HEK293 (cell line): ENCODE measurements around the gene PROM2.

Source experiments
- CTCF ChIA-PET: fragments of 350-600 bp; formaldehyde crosslinking; extraction: SDS; loops from one replicate; lab custom pipeline; 2021; ENCODE audit warnings: antibody characterized with exemption; lab: Yijun Ruan, JAX
- POLR2A ChIA-PET: fragments of 300-600 bp; formaldehyde crosslinking; extraction: SDS; loops from one replicate; lab custom pipeline; 2020; ENCODE audit warnings: antibody characterized with exemption, inconsistent platforms; lab: Yijun Ruan, JAX
- H3K27ac ChIP-seq: fragments of 200-500 bp; sonication (Bioruptor generic); 2 replicates; pipeline ENCODE4 v1.5.1; 2014; ENCODE audit warnings: low read depth, low read length, control low read depth, inconsistent platforms; ENCODE audit errors: extremely low read depth
- H3K36me3 ChIP-seq, 2 experiments: fragments of 200-500 bp in 1 of 2; sonication (Bioruptor generic) in 1 of 2; 1 replicate in 1 of 2; 2 replicates in 1 of 2; pipeline ENCODE4 v1.5.1; 2014 to 2017; ENCODE audit warnings: inconsistent platforms in 2 of 2, low read length in 2 of 2; ENCODE audit not compliant: control insufficient read depth in 2 of 2, insufficient read depth in 1 of 2
- H3K4me1 ChIP-seq: fragments of 200-500 bp; sonication (Bioruptor generic); 2 replicates; pipeline ENCODE4 v1.5.1; 2014; ENCODE audit warnings: mild to moderate bottlenecking, low read length, inconsistent platforms; ENCODE audit not compliant: control insufficient read depth, insufficient read depth
- H3K4me3 ChIP-seq: 2 replicates; pipeline ENCODE4 v1.5.1; 2011; ENCODE audit warnings: low read depth, mild to moderate bottlenecking, control low read depth, low read length, moderate library complexity
- H3K9me3 ChIP-seq: fragments of 200-500 bp; sonication (Bioruptor generic); 2 replicates; pipeline ENCODE4 v1.5.1; 2014; ENCODE audit warnings: low read depth, low read length, inconsistent platforms; ENCODE audit not compliant: control insufficient read depth, insufficient read depth
- BCL11B ChIP-seq: fragments of 450-650 bp; formaldehyde crosslinking; IDR thresholded peaks from 2 replicates; pipeline ENCODE4 v1.5.1; 2016; ENCODE audit warnings: low read depth, missing biosample characterization, missing genetic modification characterization
- EGR2 ChIP-seq: fragments of 450-650 bp; formaldehyde crosslinking; IDR thresholded peaks from 2 replicates; pipeline ENCODE4 v1.5.1; 2016; ENCODE audit warnings: low read depth, missing biosample characterization, missing genetic modification characterization
- GLIS2 ChIP-seq: fragments of 450-650 bp; formaldehyde crosslinking; IDR thresholded peaks from 2 replicates; pipeline ENCODE4 v1.5.1; 2016; ENCODE audit warnings: missing biosample characterization, missing genetic modification characterization
- HOXD13 ChIP-seq: sonication (generic); formaldehyde crosslinking; IDR thresholded peaks from 2 replicates; pipeline ENCODE4 v1.8.0; 2022; ENCODE audit warnings: missing genetic modification reagents, borderline replicate concordance
- MEIS1 ChIP-seq: sonication (generic); formaldehyde crosslinking; IDR thresholded peaks from 2 replicates; pipeline ENCODE4 v1.8.1; 2022; ENCODE audit warnings: missing genetic modification reagents, mild to moderate bottlenecking, borderline replicate concordance
- OSR2 ChIP-seq: fragments of 450-650 bp; formaldehyde crosslinking; IDR thresholded peaks from 2 replicates; pipeline ENCODE4 v1.5.1; 2016; ENCODE audit warnings: missing biosample characterization, missing genetic modification characterization
- RBAK ChIP-seq: fragments of 450-650 bp; formaldehyde crosslinking; IDR thresholded peaks from 2 replicates; pipeline ENCODE4 v1.5.1; 2016; ENCODE audit warnings: missing biosample characterization, missing genetic modification characterization
- TCF7L2 ChIP-seq: IDR thresholded peaks from 2 replicates; pipeline ENCODE4 v1.6.1; 2011; ENCODE audit warnings: low read depth, mild to moderate bottlenecking, inconsistent platforms, low read length, moderate library complexity, borderline replicate concordance
- WT1 ChIP-seq: fragments of 450-650 bp; formaldehyde crosslinking; IDR thresholded peaks from 2 replicates; pipeline ENCODE4 v1.5.1; 2016; ENCODE audit warnings: missing biosample characterization, missing genetic modification characterization
- ZBTB1 ChIP-seq: fragments of 450-650 bp; formaldehyde crosslinking; IDR thresholded peaks from 2 replicates; pipeline ENCODE4 v1.5.1; 2016; ENCODE audit warnings: missing biosample characterization, missing genetic modification characterization
- ZBTB21 ChIP-seq: fragments of 450-650 bp; formaldehyde crosslinking; IDR thresholded peaks from 2 replicates; pipeline ENCODE4 v1.5.1; 2017; ENCODE audit warnings: missing biosample characterization, missing genetic modification characterization
- ZNF121 ChIP-seq: fragments of 450-650 bp; formaldehyde crosslinking; IDR thresholded peaks from 2 replicates; pipeline ENCODE4 v1.5.1; 2016; ENCODE audit warnings: missing biosample characterization, missing genetic modification characterization
- ZNF140 ChIP-seq: fragments of 450-650 bp; formaldehyde crosslinking; IDR thresholded peaks from 2 replicates; pipeline ENCODE4 v1.5.1; 2016; ENCODE audit warnings: missing biosample characterization, missing genetic modification characterization
- ZNF18 ChIP-seq: fragments of 450-650 bp; formaldehyde crosslinking; IDR thresholded peaks from 2 replicates; pipeline ENCODE4 v1.5.1; 2016; ENCODE audit warnings: missing biosample characterization, missing genetic modification characterization
- ZNF202 ChIP-seq: fragments of 450-650 bp; formaldehyde crosslinking; IDR thresholded peaks from 2 replicates; pipeline ENCODE4 v1.5.1; 2016; ENCODE audit warnings: missing biosample characterization, missing genetic modification characterization, borderline replicate concordance
- ZNF214 ChIP-seq: fragments of 450-650 bp; formaldehyde crosslinking; IDR thresholded peaks from 2 replicates; pipeline ENCODE4 v1.5.1; 2017; ENCODE audit warnings: missing biosample characterization, mild to moderate bottlenecking, missing genetic modification characterization, borderline replicate concordance
- ZNF223 ChIP-seq: fragments of 450-650 bp; formaldehyde crosslinking; IDR thresholded peaks from 2 replicates; pipeline ENCODE4 v1.5.1; 2016; ENCODE audit warnings: missing biosample characterization, missing genetic modification characterization
- ZNF266 ChIP-seq: fragments of 450-650 bp; formaldehyde crosslinking; IDR thresholded peaks from 2 replicates; pipeline ENCODE4 v1.5.1; 2016; ENCODE audit warnings: missing biosample characterization, missing genetic modification characterization, low read depth
- ZNF280C ChIP-seq: fragments of 450-650 bp; formaldehyde crosslinking; IDR thresholded peaks from 2 replicates; pipeline ENCODE4 v1.5.1; 2016; ENCODE audit warnings: missing biosample characterization, missing genetic modification characterization
- ZNF341 ChIP-seq: fragments of 450-650 bp; formaldehyde crosslinking; IDR thresholded peaks from 2 replicates; pipeline ENCODE4; 2016; ENCODE audit warnings: low read depth, missing biosample characterization, missing genetic modification characterization
- ZNF362 ChIP-seq: fragments of 450-650 bp; formaldehyde crosslinking; IDR thresholded peaks from 2 replicates; pipeline ENCODE4 v1.5.1; 2016; ENCODE audit warnings: missing biosample characterization, missing genetic modification characterization
- ZNF366 ChIP-seq: fragments of 450-650 bp; formaldehyde crosslinking; conservative IDR thresholded peaks from 2 replicates; pipeline ENCODE4 v1.5.1; 2016; ENCODE audit warnings: missing biosample characterization, missing genetic modification characterization
- ZNF404 ChIP-seq: fragments of 450-650 bp; formaldehyde crosslinking; IDR thresholded peaks from 2 replicates; pipeline ENCODE4 v1.5.1; 2017; ENCODE audit warnings: missing biosample characterization, missing genetic modification characterization
- ZNF433 ChIP-seq: fragments of 450-650 bp; formaldehyde crosslinking; IDR thresholded peaks from 2 replicates; pipeline ENCODE4 v1.5.1; 2016; ENCODE audit warnings: missing biosample characterization, missing genetic modification characterization, low read depth
- ZNF521 ChIP-seq: fragments of 450-650 bp; formaldehyde crosslinking; IDR thresholded peaks from 2 replicates; pipeline ENCODE4 v1.5.1; 2017; ENCODE audit warnings: missing biosample characterization, mild to moderate bottlenecking, missing genetic modification characterization
- ZNF529 ChIP-seq: fragments of 450-650 bp; formaldehyde crosslinking; IDR thresholded peaks from 2 replicates; pipeline ENCODE4 v1.5.1; 2017; ENCODE audit warnings: missing genetic modification characterization, missing biosample characterization; ENCODE audit not compliant: insufficient replicate concordance
- ZNF549 ChIP-seq: fragments of 450-650 bp; IDR thresholded peaks from 2 replicates; pipeline ENCODE4 v1.5.1; 2018; ENCODE audit warnings: missing biosample characterization, missing genetic modification characterization, mild to moderate bottlenecking, inconsistent platforms, moderate library complexity
- ZNF561 ChIP-seq: fragments of 450-650 bp; IDR thresholded peaks from 2 replicates; pipeline ENCODE4 v1.5.1; 2018; ENCODE audit warnings: missing biosample characterization, missing genetic modification characterization, borderline replicate concordance
- ZNF660 ChIP-seq: fragments of 450-650 bp; IDR thresholded peaks from 2 replicates; pipeline ENCODE4 v1.5.1; 2018; ENCODE audit warnings: missing biosample characterization, mild to moderate bottlenecking, missing genetic modification characterization
- ZNF837 ChIP-seq: fragments of 450-650 bp; formaldehyde crosslinking; IDR thresholded peaks from 2 replicates; pipeline ENCODE4 v1.5.1; 2016; ENCODE audit warnings: missing biosample characterization, missing genetic modification characterization
- ZSCAN30 ChIP-seq: fragments of 450-650 bp; IDR thresholded peaks from 2 replicates; pipeline ENCODE4 v1.5.1; 2018; ENCODE audit warnings: missing biosample characterization, mild to moderate bottlenecking, missing genetic modification characterization, moderate library complexity

PROM2 gene

GRCh38 chr2:95232232-95232631, 42.0 kb upstream of the PROM2 start (continued):
- no peak for TF ChIP-seq ZNF521
- TF ChIP-seq OSR2 (tag by site-specific recombination), result no peak
- TF ChIP-seq ZNF341 (tag by site-specific recombination), result no peak
- no peak for TF ChIP-seq ZSCAN30
- TF ChIP-seq ZNF223, result no peak
- TF ChIP-seq ZNF529 (tag by site-specific recombination), result no peak
- TF ChIP-seq ZNF549 (tag by site-specific recombination), result no peak
- TF ChIP-seq, all 188 proteins: peak for 0

- Histone ChIP-seq H3K36me3 (no peaks in the 10 kb centered on the region), H3K9me3 (no peaks in the 10 kb centered on the region), H3K4me1 (no peaks in the 10 kb centered on the region), H3K27ac (no peak overlapping the region), H3K4me3 (no peak overlapping the region)
- ChIA-PET POLR2A (no interaction called here), CTCF (no interaction called here)
- no peak for TF ChIP-seq BCL11B (tag by site-specific recombination)
- TF ChIP-seq ZNF18, result no peak
- TF ChIP-seq ZNF140 (tag by site-specific recombination), result no peak
- no peak for TF ChIP-seq ZNF404 (tag by site-specific recombination)
- TF ChIP-seq EGR2 (tag by site-specific recombination), result no peak
- TF ChIP-seq OSR2 (tag by site-specific recombination), result no peak
- TF ChIP-seq HOXD13 (CRISPR knock-in tag), result no peak
- no peak for TF ChIP-seq ZNF341 (tag by site-specific recombination)
- TF ChIP-seq ZNF433 (tag by site-specific recombination), result no peak
- TF ChIP-seq WT1 (tag by site-specific recombination), result no peak
- no peak for TF ChIP-seq ZNF521
- no peak for TF ChIP-seq ZNF660 (tag by site-specific recombination)
- TF ChIP-seq ZNF366 (tag by site-specific recombination), result no peak
- TF ChIP-seq ZBTB1 (tag by site-specific recombination), result no peak
- no peak for TF ChIP-seq ZNF529 (tag by site-specific recombination)
- TF ChIP-seq TCF7L2, result no peak
- TF ChIP-seq ZNF280C (tag by site-specific recombination), result no peak
- no peak for TF ChIP-seq ZBTB21
- TF ChIP-seq ZNF266 (tag by site-specific recombination), result no peak
Observed at GRCh38 chr2:95234286-95234785, 39.9 kb upstream of the PROM2 start.

GRCh38 chr2:95234816-95235215, 39.4 kb upstream of the PROM2 start:
- ChIA-PET CTCF (no interaction called here), POLR2A (no interaction called here)
- no peaks in the 10 kb centered on the region for H3K4me1 ChIP-seq
- no peaks in the 10 kb centered on the region for H3K36me3 ChIP-seq
- H3K4me3 ChIP-seq, result no peak overlapping the region
- H3K27ac ChIP-seq, result no peak overlapping the region
- no peaks in the 10 kb centered on the region for H3K9me3 ChIP-seq
- TF ChIP-seq ZNF214 (tag by site-specific recombination), result no peak
- no peak for TF ChIP-seq ZNF837 (tag by site-specific recombination)
- no peak for TF ChIP-seq ZNF362
- TF ChIP-seq ZNF366 (tag by site-specific recombination), result no peak
- no peak for TF ChIP-seq RBAK (tag by site-specific recombination)
- no peak for TF ChIP-seq ZNF433 (tag by site-specific recombination)
- TF ChIP-seq ZNF202 (tag by site-specific recombination), result no peak
- no peak for TF ChIP-seq MEIS1 (CRISPR knock-in tag)
- no peak for TF ChIP-seq ZNF561 (tag by site-specific recombination)
- no peak for TF ChIP-seq ZNF121 (tag by site-specific recombination)
- no peak for TF ChIP-seq GLIS2 (tag by site-specific recombination)
